HS-5 (cell line): Measurements from ENCODE around the gene UBQLN4.

Experiments used
- DNase-seq: peaks from one replicate; pipeline ENCODE4 v3.0.0-alpha.2; 2012; ENCODE audit warnings: low read depth

Gene UBQLN4

GRCh38 chr1:156014829-156015228 lies 38.8 kb downstream of the UBQLN4 start:
- no peak for DNase-seq

DNA sequence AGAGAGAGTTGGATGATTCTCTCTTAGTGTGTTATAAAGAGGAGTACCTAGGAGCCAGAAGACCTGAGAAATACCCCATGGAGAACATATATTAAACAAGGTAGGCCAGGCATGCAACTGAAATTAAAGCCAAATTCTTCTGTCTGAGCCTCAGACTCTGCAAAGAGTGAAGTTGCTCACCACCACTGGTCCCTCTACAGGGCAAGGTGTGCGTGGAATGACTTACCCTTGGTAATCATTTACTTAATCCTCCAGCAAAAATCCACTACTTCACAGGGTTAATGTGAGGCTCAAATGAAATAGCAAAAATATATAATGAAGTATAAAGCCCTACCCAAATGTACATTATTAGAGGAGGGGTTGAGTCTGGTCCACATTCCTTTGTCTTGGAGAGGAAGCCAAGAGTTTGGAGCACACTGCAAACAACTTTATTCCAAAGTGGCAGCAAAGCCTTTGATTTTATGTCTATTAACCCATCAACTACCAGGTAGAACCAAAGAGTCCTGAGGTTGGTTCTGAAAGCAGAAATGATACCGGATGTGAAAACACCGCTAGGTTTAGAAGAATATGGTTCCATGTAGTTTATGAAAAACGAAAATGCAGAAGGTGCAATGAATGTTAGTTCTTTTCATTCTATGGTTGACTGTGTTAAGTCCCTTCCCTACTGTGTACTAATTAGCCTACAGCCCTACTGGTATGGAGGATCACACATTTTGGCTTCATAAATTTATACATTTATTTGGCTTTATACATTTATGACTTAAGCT lies 41.4 kb downstream of the UBQLN4 start:
- no peak for DNase-seq

GRCh38 chr1:156009404-156009803 lies 44.2 kb downstream of the UBQLN4 start:
- DNase-seq: no peak

GRCh38 chr1:156006666-156007376 lies 46.8 kb downstream of the UBQLN4 start:
- no peak for DNase-seq

- DNase-seq: no peak
Measured at GRCh38 chr1:156004843-156005584, 48.6 kb downstream of the UBQLN4 start.

DNA sequence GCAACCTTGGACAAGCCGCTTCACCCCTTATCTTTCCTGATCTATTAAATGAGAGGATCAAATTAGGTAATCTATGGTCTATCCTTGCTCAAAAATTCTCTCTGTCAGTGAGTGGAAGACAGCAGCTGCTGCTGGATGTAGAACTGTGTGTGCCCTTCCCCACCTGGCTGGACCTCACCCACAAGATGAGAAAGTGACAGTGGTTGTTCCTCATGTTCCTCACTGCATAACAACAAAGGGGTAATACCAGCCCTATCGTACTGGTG lies 49.7 kb downstream of the UBQLN4 start:
- no peak for DNase-seq

DNA sequence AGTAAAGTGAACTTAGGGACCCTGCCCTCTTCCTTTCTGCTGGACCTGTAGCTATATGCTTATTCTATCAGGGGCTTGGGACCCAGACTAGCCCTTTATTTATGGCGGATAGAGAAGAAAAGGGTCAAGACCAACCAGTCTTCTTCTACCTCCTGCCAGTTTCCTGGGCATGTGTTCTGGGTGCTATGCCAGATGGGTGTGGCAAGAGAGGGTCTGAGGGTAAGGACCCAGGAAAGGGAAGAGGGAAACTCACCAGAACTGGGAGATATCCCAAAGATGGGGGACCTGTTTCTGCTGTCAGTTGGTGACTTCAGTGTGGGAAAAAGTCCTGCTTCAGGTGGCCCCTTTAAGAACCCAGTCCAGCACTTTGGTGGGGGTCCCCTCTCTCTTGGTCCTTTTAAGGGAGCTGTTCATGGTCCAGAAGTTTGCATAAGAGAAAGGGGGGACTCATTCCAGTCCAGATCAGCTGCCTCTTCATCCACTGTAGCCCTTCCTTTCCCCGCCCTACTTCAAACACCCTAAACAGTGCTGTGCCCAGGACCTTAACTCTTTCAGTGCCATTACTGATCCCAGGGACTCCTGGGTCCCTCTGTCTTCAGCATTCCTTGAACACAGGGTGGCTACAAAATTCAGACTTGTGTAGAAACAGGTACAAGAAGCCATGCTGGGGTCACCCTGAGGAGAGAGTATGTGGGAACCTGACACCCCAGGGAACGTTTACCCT lies 51.2 kb downstream of the UBQLN4 start:
- DNase-seq: no peak

- DNase-seq: no peak
Measured at GRCh38 chr1:156001662-156002171, 51.9 kb downstream of the UBQLN4 start.

GRCh38 chr1:156001021-156001661 lies 52.5 kb downstream of the UBQLN4 start:
- DNase-seq: no peak

GRCh38 chr1:155999964-156000363 lies 53.6 kb downstream of the UBQLN4 start:
- DNase-seq: no peak

GRCh38 chr1:155996166-155996565 lies 57.4 kb downstream of the UBQLN4 start:
- DNase-seq: no peak

DNA sequence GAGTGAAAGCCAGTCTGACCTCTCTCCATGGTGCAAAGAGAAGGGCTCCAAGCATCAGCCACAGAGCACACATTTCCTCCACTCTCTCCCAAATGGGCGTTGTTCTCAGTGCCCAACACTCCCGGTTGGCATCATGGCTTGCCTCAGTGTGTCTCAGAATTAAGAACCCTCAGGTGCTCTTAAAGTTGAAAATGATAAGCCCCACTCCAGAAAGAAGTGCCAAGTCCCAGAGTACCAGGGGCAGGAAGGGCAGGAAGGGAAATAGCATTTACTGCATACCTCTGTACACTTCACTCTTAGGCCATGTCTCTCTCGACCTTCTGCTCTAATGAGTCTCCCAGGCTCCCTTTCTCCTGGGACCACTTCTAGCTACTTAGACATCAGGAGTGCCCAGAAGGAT lies 60.0 kb downstream of the UBQLN4 start:
- no peak for DNase-seq

DNA sequence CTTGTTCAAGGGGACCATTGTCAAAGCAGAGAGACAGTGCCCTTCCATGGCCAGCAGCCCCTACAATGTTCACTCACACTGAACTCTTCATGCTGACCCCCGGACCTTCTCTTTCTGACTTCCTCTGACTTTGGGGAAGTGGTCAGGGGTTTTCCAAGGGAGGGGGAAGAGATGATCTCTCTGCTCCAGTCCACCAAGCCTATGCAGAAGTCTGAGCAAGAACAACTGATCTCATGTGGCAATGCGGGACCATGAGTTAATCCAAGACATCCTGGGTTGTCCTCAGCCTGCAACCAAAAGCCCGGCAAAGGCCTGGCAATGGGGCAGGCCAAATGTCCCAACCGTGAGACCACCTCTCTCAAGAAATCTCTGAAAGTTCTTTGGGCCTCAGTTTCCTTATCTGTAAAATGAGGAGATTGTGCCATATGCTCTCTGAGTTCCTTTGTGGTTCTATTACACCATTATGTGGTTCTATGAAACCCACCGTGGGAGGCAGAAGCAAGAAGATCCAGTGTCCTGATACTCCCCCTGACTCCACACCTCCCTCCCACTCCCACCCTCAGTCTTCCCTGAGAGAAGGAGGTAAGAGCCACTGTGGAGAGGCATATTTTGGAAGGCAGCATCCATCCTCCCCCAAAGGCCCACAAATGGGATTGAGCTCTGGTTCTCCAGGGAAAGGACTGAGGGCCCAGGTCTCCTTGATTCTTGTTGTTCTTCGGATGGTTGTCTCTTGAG lies 63.4 kb downstream of the UBQLN4 start:
- DNase-seq: no peak

GRCh38 chr1:155989242-155990004 lies 64.2 kb downstream of the UBQLN4 start:
- DNase-seq: no peak
